ENCODE data around the gene DDX19B.
"Not testable (repeated sequence)": the region's sequence is repeated elsewhere in the genome, so short reads cannot be mapped to it uniquely, and the experiment has no call there.

The DDX19B gene

GRCh38 chr16:70287304-70287971 lies 11.5 kb upstream of the DDX19B start:
- H3K9ac ChIP-seq (ENCODE audit: low read depth in 1 of 2, low read length in 2 of 2); H3K27me3 ChIP-seq (ENCODE audit: control insufficient read depth in 1 of 2, insufficient read depth in 2 of 2, low read length in 2 of 2); H3K27ac ChIP-seq (ENCODE audit: low read depth, low read length); H3K36me3 ChIP-seq (ENCODE audit: control insufficient read depth in 1 of 2, insufficient read depth in 2 of 2, low read length in 2 of 2); H3K9me3 ChIP-seq (ENCODE audit: control insufficient read depth in 1 of 2, low read length in 2 of 2): not testable (repeated sequence)
- peak overlapping the region in 1 of 2 donors; percentile 48 for H3K4me3 ChIP-seq (ENCODE audit: low read depth in 1 of 2, low read length in 2 of 2)
- H3K4me1 ChIP-seq (ENCODE audit: control insufficient read depth in 1 of 2, insufficient read depth in 2 of 2, low read length in 2 of 2): peaks cover 0 to 13% of the 10 kb centered on the region in 2 donors

- peak within 1 kb of the TSS; percentile 75 to 81 for H3K9ac ChIP-seq (ENCODE audit: low read depth in 1 of 2, low read length in 2 of 2)
- no peaks in the 10 kb centered on the region for H3K36me3 ChIP-seq (ENCODE audit: control insufficient read depth in 1 of 2, insufficient read depth in 2 of 2, low read length in 2 of 2)
- no peaks in the 10 kb centered on the region for H3K27me3 ChIP-seq (ENCODE audit: control insufficient read depth in 1 of 2, insufficient read depth in 2 of 2, low read length in 2 of 2)
- H3K4me3 ChIP-seq (ENCODE audit: low read depth in 1 of 2, low read length in 2 of 2): peak within 1 kb of the TSS; percentile 70 to 83
- peaks cover 0 to 9% of the 10 kb centered on the region in 2 donors for H3K4me1 ChIP-seq (ENCODE audit: control insufficient read depth in 1 of 2, insufficient read depth in 2 of 2, low read length in 2 of 2)
- peak within 1 kb of the TSS; percentile 90 for H3K27ac ChIP-seq (ENCODE audit: low read depth, low read length)
- H3K9me3 ChIP-seq (ENCODE audit: control insufficient read depth in 1 of 2, low read length in 2 of 2): no peaks in the 10 kb centered on the region
These were observed 9.5 kb upstream of the DDX19B start, which contains the start of gene AARS1 for GRCh38 chr16:70289229-70290094. TSS of gene AARS1 (minus strand) at chr16:70289506. CDS start at chr16:70282763, 6,743 bp downstream.

- H3K36me3 ChIP-seq (ENCODE audit: control insufficient read depth in 1 of 2, insufficient read depth in 2 of 2, low read length in 2 of 2): no peaks in the 10 kb centered on the region
- no peak overlapping the region for H3K9ac ChIP-seq (ENCODE audit: low read depth in 1 of 2, low read length in 2 of 2)
- H3K4me3 ChIP-seq (ENCODE audit: low read depth in 1 of 2, low read length in 2 of 2): no peak overlapping the region
- H3K4me1 ChIP-seq (ENCODE audit: control insufficient read depth in 1 of 2, insufficient read depth in 2 of 2, low read length in 2 of 2): peaks cover 0 to 4% of the 10 kb centered on the region in 2 donors
- H3K9me3 ChIP-seq (ENCODE audit: control insufficient read depth in 1 of 2, low read length in 2 of 2): no peaks in the 10 kb centered on the region
- H3K27me3 ChIP-seq (ENCODE audit: control insufficient read depth in 1 of 2, insufficient read depth in 2 of 2, low read length in 2 of 2): no peaks in the 10 kb centered on the region
- H3K27ac ChIP-seq (ENCODE audit: low read depth, low read length): no peak overlapping the region
These were observed 8.0 kb upstream of the DDX19B start for GRCh38 chr16:70290949-70291519.

GRCh38 chr16:70292148-70292547 lies 6.8 kb upstream of the DDX19B start:
- H3K27ac ChIP-seq (ENCODE audit: low read depth, low read length); H3K9me3 ChIP-seq (ENCODE audit: control insufficient read depth in 1 of 2, low read length in 2 of 2); H3K27me3 ChIP-seq (ENCODE audit: control insufficient read depth in 1 of 2, insufficient read depth in 2 of 2, low read length in 2 of 2); H3K4me3 ChIP-seq (ENCODE audit: low read depth in 1 of 2, low read length in 2 of 2); H3K4me1 ChIP-seq (ENCODE audit: control insufficient read depth in 1 of 2, insufficient read depth in 2 of 2, low read length in 2 of 2); H3K36me3 ChIP-seq (ENCODE audit: control insufficient read depth in 1 of 2, insufficient read depth in 2 of 2, low read length in 2 of 2); H3K9ac ChIP-seq (ENCODE audit: low read depth in 1 of 2, low read length in 2 of 2): not testable (repeated sequence)

GRCh38 chr16:70294385-70295025 lies 4.5 kb upstream of the DDX19B start:
- Histone ChIP-seq H3K4me1 (ENCODE audit: control insufficient read depth in 1 of 2, insufficient read depth in 2 of 2, low read length in 2 of 2) (peaks cover 4 to 5% of the 10 kb centered on the region in 2 donors), H3K27ac (ENCODE audit: low read depth, low read length) (no peak overlapping the region), H3K9me3 (ENCODE audit: control insufficient read depth in 1 of 2, low read length in 2 of 2) (no peaks in the 10 kb centered on the region), H3K9ac (ENCODE audit: low read depth in 1 of 2, low read length in 2 of 2) (no peak overlapping the region), H3K27me3 (ENCODE audit: control insufficient read depth in 1 of 2, insufficient read depth in 2 of 2, low read length in 2 of 2) (no peaks in the 10 kb centered on the region), H3K4me3 (ENCODE audit: low read depth in 1 of 2, low read length in 2 of 2) (no peak overlapping the region), H3K36me3 (ENCODE audit: control insufficient read depth in 1 of 2, insufficient read depth in 2 of 2, low read length in 2 of 2) (no peaks in the 10 kb centered on the region)

GRCh38 chr16:70295634-70296033 lies 3.4 kb upstream of the DDX19B start:
- H3K9ac ChIP-seq (ENCODE audit: low read depth in 1 of 2, low read length in 2 of 2): no peak overlapping the region

GRCh38 chr16:70301121-70301520 lies 2.1 kb downstream of the DDX19B start:
- no peak overlapping the region for H3K9ac ChIP-seq (ENCODE audit: low read depth in 1 of 2, low read length in 2 of 2)
- H3K4me1 ChIP-seq (ENCODE audit: control insufficient read depth in 1 of 2, insufficient read depth in 2 of 2, low read length in 2 of 2): peaks cover 9 to 15% of the 10 kb centered on the region in 2 donors
- peak overlapping the region in 1 of 2 donors; percentile 15 for H3K4me3 ChIP-seq (ENCODE audit: low read depth in 1 of 2, low read length in 2 of 2)
- no peak overlapping the region for H3K27ac ChIP-seq (ENCODE audit: low read depth, low read length)
- no peaks in the 10 kb centered on the region for H3K27me3 ChIP-seq (ENCODE audit: control insufficient read depth in 1 of 2, insufficient read depth in 2 of 2, low read length in 2 of 2)
- peaks cover 0 to 4% of the 10 kb centered on the region in 2 donors for H3K9me3 ChIP-seq (ENCODE audit: control insufficient read depth in 1 of 2, low read length in 2 of 2)
- H3K36me3 ChIP-seq (ENCODE audit: control insufficient read depth in 1 of 2, insufficient read depth in 2 of 2, low read length in 2 of 2): no peaks in the 10 kb centered on the region

More at GRCh38 chr16:70295634-70296033, 3.4 kb upstream of the DDX19B start:
- H3K4me1 ChIP-seq (ENCODE audit: control insufficient read depth in 1 of 2, insufficient read depth in 2 of 2, low read length in 2 of 2): peaks cover 9 to 15% of the 10 kb centered on the region in 2 donors
- H3K27ac ChIP-seq (ENCODE audit: low read depth, low read length): no peak overlapping the region
- no peaks in the 10 kb centered on the region for H3K9me3 ChIP-seq (ENCODE audit: control insufficient read depth in 1 of 2, low read length in 2 of 2)
- no peaks in the 10 kb centered on the region for H3K36me3 ChIP-seq (ENCODE audit: control insufficient read depth in 1 of 2, insufficient read depth in 2 of 2, low read length in 2 of 2)
- no peak overlapping the region for H3K4me3 ChIP-seq (ENCODE audit: low read depth in 1 of 2, low read length in 2 of 2)
- H3K27me3 ChIP-seq (ENCODE audit: control insufficient read depth in 1 of 2, insufficient read depth in 2 of 2, low read length in 2 of 2): no peaks in the 10 kb centered on the region

- no peaks in the 10 kb centered on the region for H3K36me3 ChIP-seq (ENCODE audit: control insufficient read depth in 1 of 2, insufficient read depth in 2 of 2, low read length in 2 of 2)
- H3K27ac ChIP-seq (ENCODE audit: low read depth, low read length): no peak overlapping the region
- peaks cover 0 to 4% of the 10 kb centered on the region in 2 donors for H3K9me3 ChIP-seq (ENCODE audit: control insufficient read depth in 1 of 2, low read length in 2 of 2)
- H3K4me3 ChIP-seq (ENCODE audit: low read depth in 1 of 2, low read length in 2 of 2): no peak overlapping the region
- H3K4me1 ChIP-seq (ENCODE audit: control insufficient read depth in 1 of 2, insufficient read depth in 2 of 2, low read length in 2 of 2): peaks cover 9 to 15% of the 10 kb centered on the region in 2 donors
- no peaks in the 10 kb centered on the region for H3K27me3 ChIP-seq (ENCODE audit: control insufficient read depth in 1 of 2, insufficient read depth in 2 of 2, low read length in 2 of 2)
- no peak overlapping the region for H3K9ac ChIP-seq (ENCODE audit: low read depth in 1 of 2, low read length in 2 of 2)
These were observed 3.8 kb downstream of the DDX19B start for GRCh38 chr16:70302745-70303144.

GRCh38 chr16:70304892-70305448 lies 6.0 kb downstream of the DDX19B start:
- peaks cover 3 to 6% of the 10 kb centered on the region in 2 donors for H3K4me1 ChIP-seq (ENCODE audit: control insufficient read depth in 1 of 2, insufficient read depth in 2 of 2, low read length in 2 of 2)

More at GRCh38 chr16:70304892-70305448, 6.0 kb downstream of the DDX19B start:
- Histone ChIP-seq H3K9ac (ENCODE audit: low read depth in 1 of 2, low read length in 2 of 2) (no peak overlapping the region), H3K4me3 (ENCODE audit: low read depth in 1 of 2, low read length in 2 of 2) (no peak overlapping the region), H3K36me3 (ENCODE audit: control insufficient read depth in 1 of 2, insufficient read depth in 2 of 2, low read length in 2 of 2) (no peaks in the 10 kb centered on the region), H3K9me3 (ENCODE audit: control insufficient read depth in 1 of 2, low read length in 2 of 2) (peaks cover 0 to 4% of the 10 kb centered on the region in 2 donors), H3K27ac (ENCODE audit: low read depth, low read length) (no peak overlapping the region), H3K27me3 (ENCODE audit: control insufficient read depth in 1 of 2, insufficient read depth in 2 of 2, low read length in 2 of 2) (no peaks in the 10 kb centered on the region)
